ENCODE measurements around the gene BANF2. TPM values are rescaled to one million over a fixed set of nuclear protein-coding genes. Genes with fewer than 3 reads are reported as not detected.
A peak's percentile ranks its signal among the peaks of the same experiment; 100 is the strongest.
"Not testable (repeated sequence)": the region's sequence is repeated elsewhere in the genome, so short reads cannot be mapped to it uniquely, and the experiment has no call there.

BANF2 gene
- total and polyA plus RNA-seq, 4 donors, result not detected

GRCh38 chr20:17704589-17705317 is 5.0 kb downstream of the BANF2 start:
- WGBS (ENCODE audit: insufficient coverage), result 97% methylated on average over 5 of the region's 5 CpGs
- Histone ChIP-seq H3K27me3 (ENCODE audit: control insufficient read depth, insufficient read depth, low read length) (no peaks in the 10 kb centered on the region), H3K9me3 (ENCODE audit: control insufficient read depth, insufficient read depth, low read length) (no peaks in the 10 kb centered on the region), H3K4me3 (ENCODE audit: low read depth, low read length) (no peak overlapping the region), H3K27ac (ENCODE audit: low read depth, low read length) (no peak overlapping the region), H3K36me3 (ENCODE audit: control insufficient read depth, insufficient read depth, low read length) (no peaks in the 10 kb centered on the region), H3K4me1 (ENCODE audit: control insufficient read depth, insufficient read depth, low read length) (no peaks in the 10 kb centered on the region)
- no peak for DNase-seq (ENCODE audit: low read depth in 4 of 6, low spot score in 6 of 6)

GRCh38 chr20:17705916-17706315 is 6.2 kb downstream of the BANF2 start:
- no peak overlapping the region for H3K4me3 ChIP-seq (ENCODE audit: low read depth, low read length)
- H3K36me3 ChIP-seq (ENCODE audit: control insufficient read depth, insufficient read depth, low read length), result no peaks in the 10 kb centered on the region
- H3K27me3 ChIP-seq (ENCODE audit: control insufficient read depth, insufficient read depth, low read length), result no peaks in the 10 kb centered on the region
- H3K4me1 ChIP-seq (ENCODE audit: control insufficient read depth, insufficient read depth, low read length), result peaks cover 7% of the 10 kb centered on the region
- DNase-seq (ENCODE audit: low read depth in 4 of 6, low spot score in 6 of 6), result no peak
- H3K27ac ChIP-seq (ENCODE audit: low read depth, low read length), result no peak overlapping the region
- WGBS (ENCODE audit: insufficient coverage), result 100% methylated on average over 3 of the region's 4 CpGs
- no peaks in the 10 kb centered on the region for H3K9me3 ChIP-seq (ENCODE audit: control insufficient read depth, insufficient read depth, low read length)

- Histone ChIP-seq H3K36me3 (ENCODE audit: control insufficient read depth, insufficient read depth, low read length) (no peaks in the 10 kb centered on the region), H3K4me1 (ENCODE audit: control insufficient read depth, insufficient read depth, low read length) (peaks cover 14% of the 10 kb centered on the region), H3K27ac (ENCODE audit: low read depth, low read length) (no peak overlapping the region), H3K4me3 (ENCODE audit: low read depth, low read length) (no peak overlapping the region), H3K27me3 (ENCODE audit: control insufficient read depth, insufficient read depth, low read length) (no peaks in the 10 kb centered on the region), H3K9me3 (ENCODE audit: control insufficient read depth, insufficient read depth, low read length) (no peaks in the 10 kb centered on the region)
- no peak for DNase-seq (ENCODE audit: low read depth in 4 of 6, low spot score in 6 of 6)
- 93% methylated on average over 3 of the region's 3 CpGs for WGBS (ENCODE audit: insufficient coverage)
Measured at GRCh38 chr20:17706632-17707031, 6.9 kb downstream of the BANF2 start.

GRCh38 chr20:17707951-17708350 is 8.2 kb downstream of the BANF2 start:
- H3K4me1 ChIP-seq (ENCODE audit: control insufficient read depth, insufficient read depth, low read length), result peaks cover 18% of the 10 kb centered on the region
- DNase-seq (ENCODE audit: low read depth in 4 of 6, low spot score in 6 of 6); H3K36me3 ChIP-seq (ENCODE audit: control insufficient read depth, insufficient read depth, low read length); H3K27ac ChIP-seq (ENCODE audit: low read depth, low read length); H3K27me3 ChIP-seq (ENCODE audit: control insufficient read depth, insufficient read depth, low read length); H3K9me3 ChIP-seq (ENCODE audit: control insufficient read depth, insufficient read depth, low read length); H3K4me3 ChIP-seq (ENCODE audit: low read depth, low read length): not testable (repeated sequence)
- WGBS (ENCODE audit: insufficient coverage), result no CpG with 5 or more reads among the region's 3 CpGs

- Histone ChIP-seq H3K27me3 (ENCODE audit: control insufficient read depth, insufficient read depth, low read length) (no peaks in the 10 kb centered on the region), H3K4me1 (ENCODE audit: control insufficient read depth, insufficient read depth, low read length) (peaks cover 18% of the 10 kb centered on the region), H3K4me3 (ENCODE audit: low read depth, low read length) (no peak overlapping the region), H3K36me3 (ENCODE audit: control insufficient read depth, insufficient read depth, low read length) (no peaks in the 10 kb centered on the region), H3K9me3 (ENCODE audit: control insufficient read depth, insufficient read depth, low read length) (no peaks in the 10 kb centered on the region), H3K27ac (ENCODE audit: low read depth, low read length) (no peak overlapping the region)
- DNase-seq (ENCODE audit: low read depth in 4 of 6, low spot score in 6 of 6), result no peak
- 100% methylated on average over 2 of the region's 7 CpGs for WGBS (ENCODE audit: insufficient coverage)
Measured at GRCh38 chr20:17708675-17709360, 9.1 kb downstream of the BANF2 start.

- DNase-seq (ENCODE audit: low read depth in 4 of 6, low spot score in 6 of 6), result no peak
- Histone ChIP-seq H3K27ac (ENCODE audit: low read depth, low read length) (no peak overlapping the region), H3K9me3 (ENCODE audit: control insufficient read depth, insufficient read depth, low read length) (no peaks in the 10 kb centered on the region), H3K4me3 (ENCODE audit: low read depth, low read length) (no peak overlapping the region), H3K4me1 (ENCODE audit: control insufficient read depth, insufficient read depth, low read length) (peaks cover 18% of the 10 kb centered on the region), H3K36me3 (ENCODE audit: control insufficient read depth, insufficient read depth, low read length) (no peaks in the 10 kb centered on the region), H3K27me3 (ENCODE audit: control insufficient read depth, insufficient read depth, low read length) (no peaks in the 10 kb centered on the region)
- WGBS (ENCODE audit: insufficient coverage), result 92% methylated on average over 11 of the region's 12 CpGs
Measured at GRCh38 chr20:17709361-17710293, 9.9 kb downstream of the BANF2 start.

GRCh38 chr20:17710379-17711266 is 10.9 kb downstream of the BANF2 start:
- no peaks in the 10 kb centered on the region for H3K36me3 ChIP-seq (ENCODE audit: control insufficient read depth, insufficient read depth, low read length)
- 51% methylated on average over 17 of the region's 21 CpGs for WGBS (ENCODE audit: insufficient coverage)
- DNase-seq (ENCODE audit: low read depth in 4 of 6, low spot score in 6 of 6), result peak in 2 of 6 donors; percentile 6 to 9
- no peaks in the 10 kb centered on the region for H3K9me3 ChIP-seq (ENCODE audit: control insufficient read depth, insufficient read depth, low read length)
- no peak overlapping the region for H3K27ac ChIP-seq (ENCODE audit: low read depth, low read length)
- no peaks in the 10 kb centered on the region for H3K27me3 ChIP-seq (ENCODE audit: control insufficient read depth, insufficient read depth, low read length)
- peaks cover 18% of the 10 kb centered on the region for H3K4me1 ChIP-seq (ENCODE audit: control insufficient read depth, insufficient read depth, low read length)
- no peak overlapping the region for H3K4me3 ChIP-seq (ENCODE audit: low read depth, low read length)

- Histone ChIP-seq H3K4me1 (ENCODE audit: control insufficient read depth, insufficient read depth, low read length) (peaks cover 18% of the 10 kb centered on the region), H3K27ac (ENCODE audit: low read depth, low read length) (no peak overlapping the region), H3K4me3 (ENCODE audit: low read depth, low read length) (no peak overlapping the region), H3K36me3 (ENCODE audit: control insufficient read depth, insufficient read depth, low read length) (no peaks in the 10 kb centered on the region), H3K9me3 (ENCODE audit: control insufficient read depth, insufficient read depth, low read length) (no peaks in the 10 kb centered on the region), H3K27me3 (ENCODE audit: control insufficient read depth, insufficient read depth, low read length) (no peaks in the 10 kb centered on the region)
- DNase-seq (ENCODE audit: low read depth in 4 of 6, low spot score in 6 of 6), result no peak
- WGBS (ENCODE audit: insufficient coverage), result 82% methylated on average over 3 of the region's 5 CpGs
Measured at GRCh38 chr20:17711267-17711627, 11.5 kb downstream of the BANF2 start.

GRCh38 chr20:17712201-17712600 is 12.4 kb downstream of the BANF2 start:
- peaks cover 18% of the 10 kb centered on the region for H3K4me1 ChIP-seq (ENCODE audit: control insufficient read depth, insufficient read depth, low read length)
- H3K27me3 ChIP-seq (ENCODE audit: control insufficient read depth, insufficient read depth, low read length), result no peaks in the 10 kb centered on the region
- H3K9me3 ChIP-seq (ENCODE audit: control insufficient read depth, insufficient read depth, low read length), result no peaks in the 10 kb centered on the region
- 94% methylated on average over 1 of the region's 4 CpGs for WGBS (ENCODE audit: insufficient coverage)
- no peak for DNase-seq (ENCODE audit: low read depth in 4 of 6, low spot score in 6 of 6)
- H3K4me3 ChIP-seq (ENCODE audit: low read depth, low read length), result no peak overlapping the region
- H3K27ac ChIP-seq (ENCODE audit: low read depth, low read length), result no peak overlapping the region
- H3K36me3 ChIP-seq (ENCODE audit: control insufficient read depth, insufficient read depth, low read length), result no peaks in the 10 kb centered on the region

All from spinal cord (tissue), 10 donors.